Naive B cell (primary cell): ENCODE data around the gene ACACA. TPM values are rescaled to one million over a fixed set of nuclear protein-coding genes. Genes with fewer than 3 reads are reported as not detected.

Source experiments
- ATAC-seq, 2 donors: fragments of 150-1000 bp; cut with Tn5 transposase; 2 replicates each; pipeline ENCODE4 v1.10.0; 2021; ENCODE audit warnings: low read depth in 2 of 2, mild to moderate bottlenecking in 2 of 2, moderate library complexity in 2 of 2
- DNase-seq: peaks from one replicate; pipeline ENCODE4 v3.0.0; 2022
- H3K27ac Mint-ChIP-seq, 6 donors: one replicate each; pipeline ENCODE4 v1.8.0; 2020 to 2022; ENCODE audit warnings: mild to moderate bottlenecking in 6 of 6, mixed read lengths in 6 of 6, moderate library complexity in 5 of 6, inconsistent platforms in 2 of 6
- H3K27me3 Mint-ChIP-seq, 3 donors: one replicate each; pipeline ENCODE4 v1.8.0; 2021 to 2022; ENCODE audit warnings: mixed read lengths in 3 of 3, mild to moderate bottlenecking in 1 of 3
- H3K36me3 Mint-ChIP-seq, 2 donors: one replicate each; pipeline ENCODE4 v1.8.0; 2020 to 2022; ENCODE audit warnings: mixed read lengths in 2 of 2, inconsistent platforms in 1 of 2, mild to moderate bottlenecking in 1 of 2
- H3K4me1 Mint-ChIP-seq, 3 donors: one replicate each; pipeline ENCODE4 v1.8.0; 2020 to 2022; ENCODE audit warnings: mixed read lengths in 3 of 3, inconsistent platforms in 1 of 3, mild to moderate bottlenecking in 1 of 3, moderate library complexity in 1 of 3
- H3K4me3 Mint-ChIP-seq, 8 donors: one replicate each; pipeline ENCODE4 v1.8.0; 2020 to 2022; ENCODE audit warnings: mild to moderate bottlenecking in 8 of 8, mixed read lengths in 8 of 8, moderate library complexity in 8 of 8, inconsistent platforms in 2 of 8
- H3K9me3 Mint-ChIP-seq, 7 donors: one replicate each; pipeline ENCODE4 v1.8.0; 2020 to 2022; ENCODE audit warnings: mixed read lengths in 7 of 7, mild to moderate bottlenecking in 5 of 7, inconsistent platforms in 2 of 7, moderate library complexity in 1 of 7
- polyA plus RNA-seq, 6 donors: library from polyadenylated mRNA; unstranded; fragments of 300-500 nt; fragmentation: Illumina TruSeq; gene quantifications; one replicate each; pipeline ENCODE4 v1.2.3, GENCODE V29; 2021; ENCODE audit warnings: low read depth in 6 of 6

ACACA gene
- polyA plus RNA-seq, 6 donors from 2014 or later = 4.7 to 12.7 (median 7.7) TPM

DNA sequence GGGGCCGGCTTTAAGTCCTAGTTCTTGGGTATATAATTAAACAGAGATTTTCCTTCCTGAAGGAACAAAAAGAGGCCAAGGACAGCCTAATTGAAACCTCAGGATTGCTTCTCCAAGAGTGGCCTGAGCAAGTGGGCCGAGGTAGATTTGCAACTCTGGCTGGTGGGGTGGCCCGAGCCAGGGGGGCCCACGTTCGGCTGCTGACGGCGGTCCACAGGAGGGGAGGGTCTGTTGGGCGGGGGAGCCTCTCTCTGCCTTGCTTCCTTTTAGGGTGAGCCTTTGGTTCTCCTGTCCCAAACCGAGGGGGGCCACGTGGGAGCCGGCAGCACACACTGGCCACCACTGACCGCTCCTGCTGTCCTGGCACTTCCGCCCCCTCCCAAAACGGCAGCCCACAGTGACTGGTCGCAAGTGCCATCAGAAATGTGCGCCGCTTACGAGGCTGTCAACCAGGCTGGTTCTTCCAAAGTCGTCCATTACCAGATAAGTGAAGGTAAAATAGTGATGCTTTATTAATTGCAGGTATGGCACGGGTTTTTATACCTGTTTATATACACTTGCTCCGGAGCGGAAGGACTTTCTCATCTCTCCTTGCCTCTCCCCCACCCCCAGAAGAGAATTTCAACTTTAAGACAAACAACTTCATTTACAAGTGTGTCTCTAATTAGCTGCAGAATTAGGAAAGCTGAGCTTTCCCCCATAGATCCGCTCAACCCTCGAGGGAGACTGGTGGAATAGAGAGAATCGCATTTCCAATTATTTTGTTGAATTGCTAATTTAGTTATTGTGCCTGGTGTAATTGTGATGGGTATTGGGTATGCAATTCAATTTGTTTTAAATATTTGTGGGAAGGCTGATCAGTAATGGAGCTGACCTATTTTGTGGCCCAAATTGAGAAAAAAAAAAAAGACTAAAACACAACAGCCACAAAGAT is 340.0 kb downstream of the ACACA start:
- Mint-ChIP-seq H3K4me3 (no peak overlapping the region), H3K4me1 (no peaks in the 10 kb centered on the region), H3K27ac (no peak overlapping the region), H3K9me3 (no peaks in the 10 kb centered on the region), H3K27me3 (peaks cover 9 to 17% (median 10%) of the 10 kb centered on the region in 3 donors), H3K36me3 (no peaks in the 10 kb centered on the region)
- DNase-seq = no peak
- no peak for ATAC-seq

GRCh38 chr17:37065486-37066321 is 340.9 kb downstream of the ACACA start:
- Mint-ChIP-seq H3K4me3 (no peak overlapping the region), H3K27me3 (peaks cover 9 to 17% (median 10%) of the 10 kb centered on the region in 3 donors), H3K9me3 (no peaks in the 10 kb centered on the region), H3K36me3 (no peaks in the 10 kb centered on the region), H3K4me1 (no peaks in the 10 kb centered on the region), H3K27ac (no peak overlapping the region)
- no peak for DNase-seq
- no peak for ATAC-seq

GRCh38 chr17:37064956-37065355 is 341.7 kb downstream of the ACACA start:
- ATAC-seq = no peak
- H3K4me1 Mint-ChIP-seq = no peaks in the 10 kb centered on the region
- H3K27ac Mint-ChIP-seq = no peak overlapping the region
- H3K4me3 Mint-ChIP-seq = no peak overlapping the region
- peaks cover 9 to 17% (median 10%) of the 10 kb centered on the region in 3 donors for H3K27me3 Mint-ChIP-seq
- no peaks in the 10 kb centered on the region for H3K9me3 Mint-ChIP-seq
- no peak for DNase-seq
- H3K36me3 Mint-ChIP-seq = no peaks in the 10 kb centered on the region

- Mint-ChIP-seq H3K9me3 (no peaks in the 10 kb centered on the region), H3K27ac (peak overlapping the region in 2 of 6 donors; percentile 4 to 6), H3K4me1 (no peaks in the 10 kb centered on the region), H3K27me3 (peaks cover 9 to 17% (median 10%) of the 10 kb centered on the region in 3 donors), H3K36me3 (no peaks in the 10 kb centered on the region), H3K4me3 (no peak overlapping the region)
- DNase-seq (no peak), ATAC-seq (no peak)
Observed at GRCh38 chr17:37064206-37064605, 342.4 kb downstream of the ACACA start.

DNA sequence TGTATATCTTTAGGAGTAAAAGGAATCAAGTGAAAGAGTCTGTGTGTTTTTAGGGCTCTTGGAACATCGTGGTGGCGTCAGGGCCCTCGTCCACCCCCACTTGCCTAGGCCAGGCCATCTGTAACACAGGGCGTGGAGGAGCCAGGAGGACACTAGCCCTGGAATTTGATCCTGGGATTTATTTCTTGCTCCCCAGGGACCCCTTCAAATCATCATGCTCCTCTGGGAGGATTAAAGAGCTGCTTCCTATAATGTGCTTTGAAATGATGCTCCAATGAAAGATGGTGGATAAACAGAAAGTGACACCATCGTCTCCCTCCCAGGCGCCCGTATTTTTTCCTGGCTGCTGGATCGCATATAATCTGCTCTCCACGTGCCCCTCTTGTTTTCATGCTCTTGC is 344.6 kb downstream of the ACACA start:
- no peaks in the 10 kb centered on the region for H3K9me3 Mint-ChIP-seq

DNA sequence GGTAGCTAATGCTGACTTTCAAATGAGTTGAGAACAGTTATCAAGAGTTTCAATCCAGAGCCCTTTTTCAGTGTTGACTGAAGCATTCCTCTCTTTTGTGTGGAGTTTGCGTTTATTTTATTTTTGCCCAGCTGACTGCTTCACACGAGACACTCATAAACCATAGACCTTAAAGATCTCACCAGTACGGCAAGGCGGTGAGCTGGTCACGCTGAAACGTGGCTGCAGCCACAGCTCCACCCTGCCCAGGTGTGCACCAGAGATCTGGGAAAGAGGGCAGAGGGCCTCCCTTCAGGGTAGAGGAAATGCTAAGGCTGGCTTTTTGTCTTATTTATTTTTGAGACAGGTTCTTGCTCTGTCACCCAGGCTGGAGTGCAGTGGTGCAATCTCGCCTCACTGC is 345.7 kb downstream of the ACACA start:
- H3K27me3 Mint-ChIP-seq = no peaks in the 10 kb centered on the region
- peaks cover 0 to 15% of the 10 kb centered on the region in 2 donors for H3K36me3 Mint-ChIP-seq
- no peaks in the 10 kb centered on the region for H3K4me1 Mint-ChIP-seq
- no peak overlapping the region for H3K27ac Mint-ChIP-seq
- no peak for ATAC-seq
- H3K9me3 Mint-ChIP-seq = no peaks in the 10 kb centered on the region
- DNase-seq = no peak
- no peak overlapping the region for H3K4me3 Mint-ChIP-seq

More for the DNA sequence above, 344.6 kb downstream of the ACACA start:
- Mint-ChIP-seq H3K27me3 (peaks cover 6 to 8% (median 7%) of the 10 kb centered on the region in 3 donors), H3K27ac (no peak overlapping the region), H3K4me3 (no peak overlapping the region), H3K36me3 (peaks cover 0 to 4% of the 10 kb centered on the region in 2 donors), H3K4me1 (no peaks in the 10 kb centered on the region)
- ATAC-seq (no peak), DNase-seq (no peak)

- Mint-ChIP-seq H3K4me3 (no peak overlapping the region), H3K27ac (peak overlapping the region in 1 of 6 donors; percentile 38), H3K4me1 (no peaks in the 10 kb centered on the region), H3K27me3 (no peaks in the 10 kb centered on the region), H3K36me3 (peaks cover 0 to 24% of the 10 kb centered on the region in 2 donors), H3K9me3 (no peaks in the 10 kb centered on the region)
- DNase-seq (no peak), ATAC-seq (no peak)
Observed at GRCh38 chr17:37060094-37060493, 346.5 kb downstream of the ACACA start.

- no peak for ATAC-seq
- H3K36me3 Mint-ChIP-seq = peaks cover 4 to 26% of the 10 kb centered on the region in 2 donors
- no peak overlapping the region for H3K4me3 Mint-ChIP-seq
- H3K9me3 Mint-ChIP-seq = no peaks in the 10 kb centered on the region
- no peak overlapping the region for H3K27ac Mint-ChIP-seq
- DNase-seq = no peak
- no peaks in the 10 kb centered on the region for H3K4me1 Mint-ChIP-seq
- no peaks in the 10 kb centered on the region for H3K27me3 Mint-ChIP-seq
Observed at GRCh38 chr17:37059493-37059892, 347.1 kb downstream of the ACACA start.

DNA sequence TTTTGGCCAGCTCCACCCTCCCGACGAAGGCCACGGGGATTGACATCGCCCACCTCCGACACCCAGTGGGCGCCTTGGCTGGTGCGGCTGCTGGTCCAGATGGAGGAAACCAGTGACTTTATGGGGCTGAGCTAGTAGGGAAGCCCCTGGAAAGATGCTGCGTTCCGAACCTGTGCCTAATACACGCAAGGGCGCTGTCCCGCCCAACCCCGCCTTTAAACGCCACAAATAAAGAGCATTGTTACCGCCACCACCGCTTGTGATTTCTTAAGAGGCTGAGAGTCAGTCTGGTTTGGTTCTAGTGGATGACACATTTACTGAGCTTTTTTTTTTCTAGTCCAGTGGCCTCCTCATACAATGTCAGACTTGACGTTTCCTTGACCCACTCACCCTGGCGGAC is 350.0 kb downstream of the ACACA start:
- Mint-ChIP-seq H3K4me1 (no peaks in the 10 kb centered on the region), H3K4me3 (no peak overlapping the region), H3K9me3 (no peaks in the 10 kb centered on the region), H3K27ac (no peak overlapping the region), H3K36me3 (peaks cover 8 to 26% of the 10 kb centered on the region in 2 donors), H3K27me3 (no peaks in the 10 kb centered on the region)
- DNase-seq (no peak), ATAC-seq (no peak)

- H3K27ac Mint-ChIP-seq = peak overlapping the region in 1 of 6 donors; percentile 52
- H3K36me3 Mint-ChIP-seq = peaks cover 8 to 26% of the 10 kb centered on the region in 2 donors
Observed at GRCh38 chr17:37054894-37055293, 351.7 kb downstream of the ACACA start.

DNA sequence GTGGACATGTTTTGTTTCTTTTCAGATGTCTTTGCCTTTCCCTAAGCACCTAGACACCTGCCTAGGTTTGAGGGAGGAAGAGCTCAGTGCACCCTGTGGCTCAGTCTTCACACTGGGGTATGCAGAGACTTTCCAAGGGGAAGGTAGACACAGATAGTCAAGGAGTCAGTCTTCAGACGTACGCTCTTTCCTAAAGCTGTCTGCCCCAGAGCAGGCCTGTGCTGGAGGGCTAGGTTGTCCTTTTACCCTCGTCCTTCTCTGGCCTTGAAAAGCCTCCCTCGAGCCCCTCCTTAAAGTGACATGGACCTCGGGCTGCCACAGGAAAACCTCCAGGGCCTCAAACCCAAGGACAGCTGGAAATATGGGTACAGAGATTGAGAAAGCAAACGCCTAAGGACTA is 354.2 kb downstream of the ACACA start:
- Mint-ChIP-seq H3K36me3 (peaks cover 8 to 23% of the 10 kb centered on the region in 2 donors), H3K27ac (no peak overlapping the region), H3K4me3 (no peak overlapping the region), H3K4me1 (peaks cover 5 to 6% (median 6%) of the 10 kb centered on the region in 3 donors), H3K9me3 (no peaks in the 10 kb centered on the region), H3K27me3 (no peaks in the 10 kb centered on the region)
- ATAC-seq = no peak
- no peak for DNase-seq

More at GRCh38 chr17:37054894-37055293, 351.7 kb downstream of the ACACA start:
- no peaks in the 10 kb centered on the region for H3K27me3 Mint-ChIP-seq
- no peak for DNase-seq
- ATAC-seq = no peak
- H3K4me3 Mint-ChIP-seq = no peak overlapping the region
- H3K9me3 Mint-ChIP-seq = no peaks in the 10 kb centered on the region
- H3K4me1 Mint-ChIP-seq = no peaks in the 10 kb centered on the region

- H3K4me1 Mint-ChIP-seq = peaks cover 6 to 9% (median 8%) of the 10 kb centered on the region in 3 donors
- no peak for ATAC-seq
Observed at GRCh38 chr17:37051833-37052232, 354.8 kb downstream of the ACACA start.

DNA sequence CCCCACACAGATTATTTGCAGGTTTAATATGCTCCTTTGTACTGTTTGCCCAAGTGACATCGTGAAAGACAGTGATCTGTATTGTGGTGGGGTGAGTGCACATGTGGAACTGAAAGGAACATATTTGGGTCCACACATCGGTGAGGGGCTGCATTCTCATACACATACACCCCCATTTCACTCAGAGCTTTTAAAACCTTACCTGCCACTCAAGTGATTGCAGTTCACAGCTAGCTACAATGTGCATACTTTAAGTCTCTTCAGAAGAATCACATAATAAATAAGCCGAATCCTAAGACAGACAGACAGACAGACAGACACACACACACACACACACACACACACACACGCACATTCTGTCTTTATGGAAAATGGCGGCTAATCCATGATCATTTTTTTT is 355.3 kb downstream of the ACACA start:
- H3K4me1 Mint-ChIP-seq = peaks cover 6 to 9% (median 8%) of the 10 kb centered on the region in 3 donors
- H3K36me3 Mint-ChIP-seq = peaks cover 8 to 15% of the 10 kb centered on the region in 2 donors
- no peak overlapping the region for H3K4me3 Mint-ChIP-seq
- H3K27ac Mint-ChIP-seq = no peak overlapping the region
- no peak for ATAC-seq
- no peaks in the 10 kb centered on the region for H3K9me3 Mint-ChIP-seq
- H3K27me3 Mint-ChIP-seq = no peaks in the 10 kb centered on the region
- no peak for DNase-seq

More at GRCh38 chr17:37051833-37052232, 354.8 kb downstream of the ACACA start:
- H3K27me3 Mint-ChIP-seq = no peaks in the 10 kb centered on the region
- H3K27ac Mint-ChIP-seq = no peak overlapping the region
- no peak for DNase-seq
- no peaks in the 10 kb centered on the region for H3K9me3 Mint-ChIP-seq
- H3K4me3 Mint-ChIP-seq = no peak overlapping the region
- peaks cover 8 to 20% of the 10 kb centered on the region in 2 donors for H3K36me3 Mint-ChIP-seq
